Heart left ventricle (tissue), 16 donors: ENCODE measurements around the gene KANSL1. TPM values are rescaled to one million over a fixed set of nuclear protein-coding genes. Genes with fewer than 3 reads are reported as not detected.
"Not testable (repeated sequence)": the region's sequence is repeated elsewhere in the genome, so short reads cannot be mapped to it uniquely, and the experiment has no call there.

ENCODE experiments used
- ATAC-seq, 4 donors: fragments of 200-7000 bp; cut with Tn5 transposase; one replicate each; pipeline ENCODE4 v1.9.1; 2020 to 2022; ENCODE audit warnings: moderate library complexity in 4 of 4, mild to moderate bottlenecking in 3 of 4, moderate number of reproducible peaks in 1 of 4
- DNase-seq, 5 donors: peaks; one replicate each; pipeline ENCODE4 v3.0.0-alpha.2; 2020
- H3K27ac ChIP-seq, 12 donors: fragments of 200-600 bp; sonication (generic) in 4 of 12; one replicate each; pipeline versions ENCODE4 v1.5.0 to v1.8.0; 2016 to 2022; ENCODE audit warnings: mild to moderate bottlenecking in 2 of 12
- H3K27me3 ChIP-seq, 9 donors: fragments of 200-600 bp; sonication (generic) in 2 of 9; one replicate each; pipeline versions ENCODE4 v1.5.1 to v1.8.0; 2016 to 2022; ENCODE audit warnings: mild to moderate bottlenecking in 3 of 9
- H3K36me3 ChIP-seq, 9 donors: fragments of 200-600 bp; sonication (generic) in 2 of 9; one replicate each; pipeline versions ENCODE4 v1.5.0 to v1.8.0; 2018 to 2022; ENCODE audit warnings: mild to moderate bottlenecking in 2 of 9
- H3K4me1 ChIP-seq, 12 donors: fragments of 200-600 bp; sonication (generic) in 4 of 12; one replicate each; pipeline versions ENCODE4 v1.5.0 to v1.8.0; 2016 to 2022; ENCODE audit warnings: mild to moderate bottlenecking in 3 of 12
- H3K4me3 ChIP-seq, 12 donors: fragments of 200-600 bp; sonication (generic) in 4 of 12; one replicate each; pipeline versions ENCODE4 v1.5.0 to v1.8.0; 2017 to 2022; ENCODE audit warnings: mild to moderate bottlenecking in 9 of 12, moderate library complexity in 4 of 12
- H3K9me3 ChIP-seq, 12 donors: fragments of 200-600 bp; sonication (generic) in 4 of 12; one replicate each; pipeline versions ENCODE4 v1.5.0 to v1.8.0; 2016 to 2022; ENCODE audit warnings: mild to moderate bottlenecking in 1 of 12
- CTCF ChIP-seq, 12 donors: fragments of 200-600 bp; sonication (generic) in 4 of 12; IDR thresholded peaks; one replicate each; pipeline versions ENCODE4 v1.5.0 to v1.8.0; 2018 to 2022; ENCODE audit warnings: antibody characterized with exemption in 12 of 12, mild to moderate bottlenecking in 5 of 12
- POLR2A ChIP-seq, 2 donors: fragments of 450-650 bp; IDR thresholded peaks; one replicate each; pipeline ENCODE4 v1.6.1; 2017; ENCODE audit warnings: antibody characterized with exemption in 2 of 2, mild to moderate bottlenecking in 2 of 2, moderate library complexity in 2 of 2
- WGBS, 4 donors: extraction: QIAGEN DNeasy Blood & Tissue Kit in 2 of 4; methylation state at CpG; one replicate each; pipeline versions ENCODE4 v1.1.5 to v1.1.7; 2013 to 2018; 5-methylcytosine and 5-hydroxymethylcytosine counted together
- intact Hi-C, 10 donors: fragments of 100-400 bp; cut with DNase I; formaldehyde crosslinking; loops; one replicate each; pipeline versions ENCODE4 v1.11.1 to v1.14.2; 2022
- polyA plus RNA-seq, 2 donors: library from polyadenylated mRNA; stranded (reverse); fragments of 200-250 nt; gene quantifications; one replicate each; pipeline ENCODE4 v1.2.3, GENCODE V29; 2013
- total RNA-seq, 9 donors: library from RNA; depleted of rRNA in 2 of 9; stranded (reverse); fragments of >200 nt in 2 of 9; fragmentation: NEBNext Ultra II Directional in 3 of 9; extraction: Animal tissue kit (Norgen Biotek cat#: 25700) in 3 of 9; gene quantifications; one replicate each; pipeline versions ENCODE4 v1.1.0 to v1.2.4, GENCODE V29; 2016 to 2023
- donor health status: ischemic (EF 13 %, LVEDD 7.1; RV severe dilation, severe dysfunction).
- donor health status: healthy with polysubstance abuse.
- donor health status: DM: no; HTN: yes; CAD: no.
- donor health status: DM: no; HTN: no; CAD: no.
- donor health status: ischemic (EF 25% LVEDD 6.9; RV normal size, moderate dysfunction).
- donor health status: ischemic (EF 25% LVEDD 5.7; RV mildly dilated, moderate dysfunction).
- donor health status: healthy.
- donor health status: DM: yes; HTN: yes; CAD: no.
- donor health status: ischemic (EF 35%, LVEDD 5.7; RV mildly dilated, moderate dysfunction).
- donor health status: nonischemic (EF 11% LVEDD 7.7; RV severe dilation, severe dysfunction).
- donor health status: DM: yes; HTN: yes; CAD: no.
- donor health status: PGD.
- donor health status: ischemic (EF 29% LVEDD 5.4; RV normal size, mild dysfunction).
- donor health status: nonischemic (EF 23%, LVEDD 6.1; RV moderate dilation, normal function).

KANSL1 gene
- total and polyA plus RNA-seq, 11 donors = 13.7 to 57.2 (median 28.9) TPM

- peaks cover 0 to 58% (median 12%) of the 10 kb centered on the region in 9 donors for H3K36me3 ChIP-seq
- no peaks in the 10 kb centered on the region for H3K27me3 ChIP-seq
These were observed 168.2 kb downstream of the KANSL1 start for GRCh38 chr17:46025060-46025459.

DNA sequence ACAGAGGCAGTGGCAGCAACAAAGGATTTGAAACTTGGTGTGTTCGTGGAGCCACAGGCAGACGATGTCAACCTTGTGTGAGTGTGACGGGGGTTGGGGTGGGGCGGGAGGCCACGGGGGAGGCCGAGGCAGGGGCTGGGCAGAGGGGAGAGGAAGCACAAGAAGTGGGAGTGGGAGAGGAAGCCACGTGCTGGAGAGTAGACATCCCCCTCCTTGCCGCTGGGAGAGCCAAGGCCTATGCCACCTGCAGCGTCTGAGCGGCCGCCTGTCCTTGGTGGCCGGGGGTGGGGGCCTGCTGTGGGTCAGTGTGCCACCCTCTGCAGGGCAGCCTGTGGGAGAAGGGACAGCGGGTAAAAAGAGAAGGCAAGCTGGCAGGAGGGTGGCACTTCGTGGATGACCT lies 168.6 kb downstream of the KANSL1 start:
- DNase-seq = no peak
- intact Hi-C loops = loop anchor here in 1 of 10 donors (10.0 kb wide), 1 partner anchor 440 kb away; no protein-coding TSS in a partner anchor
- 78 to 83% (median 80%) methylated on average over 14 of the region's 14 CpGs for WGBS, 4 donors
- no peak overlapping the region for H3K4me3 ChIP-seq
- no peak overlapping the region for H3K27ac ChIP-seq
- TF ChIP-seq CTCF (IDR thresholded peaks at IDR 0.05) (no peak), POLR2A (IDR thresholded peaks at IDR 0.05) (no peak)
- peaks cover 0 to 53% (median 7%) of the 10 kb centered on the region in 9 donors for H3K36me3 ChIP-seq
- no peak for ATAC-seq
- no peaks in the 10 kb centered on the region for H3K9me3 ChIP-seq
- no peaks in the 10 kb centered on the region for H3K27me3 ChIP-seq
- peaks cover 0 to 39% (median 15%) of the 10 kb centered on the region in 12 donors for H3K4me1 ChIP-seq

More at GRCh38 chr17:46025060-46025459, 168.2 kb downstream of the KANSL1 start:
- peak overlapping the region in 1 of 12 donors; percentile 80 for H3K27ac ChIP-seq
- 86 to 92% (median 89%) methylated on average over 10 of the region's 10 CpGs for WGBS, 4 donors
- DNase-seq (no peak), ATAC-seq (no peak)
- no peak for TF ChIP-seq POLR2A (IDR thresholded peaks at IDR 0.05)
- TF ChIP-seq CTCF (IDR thresholded peaks at IDR 0.05) = no peak
- no peaks in the 10 kb centered on the region for H3K9me3 ChIP-seq
- peaks cover 0 to 39% (median 15%) of the 10 kb centered on the region in 12 donors for H3K4me1 ChIP-seq
- intact Hi-C loops = loop anchor here in 1 of 10 donors (10.0 kb wide), 1 partner anchor 440 kb away; no protein-coding TSS in a partner anchor
- H3K4me3 ChIP-seq = no peak overlapping the region

GRCh38 chr17:46023783-46024388 lies 169.3 kb downstream of the KANSL1 start:
- H3K27ac ChIP-seq = no peak overlapping the region

DNA sequence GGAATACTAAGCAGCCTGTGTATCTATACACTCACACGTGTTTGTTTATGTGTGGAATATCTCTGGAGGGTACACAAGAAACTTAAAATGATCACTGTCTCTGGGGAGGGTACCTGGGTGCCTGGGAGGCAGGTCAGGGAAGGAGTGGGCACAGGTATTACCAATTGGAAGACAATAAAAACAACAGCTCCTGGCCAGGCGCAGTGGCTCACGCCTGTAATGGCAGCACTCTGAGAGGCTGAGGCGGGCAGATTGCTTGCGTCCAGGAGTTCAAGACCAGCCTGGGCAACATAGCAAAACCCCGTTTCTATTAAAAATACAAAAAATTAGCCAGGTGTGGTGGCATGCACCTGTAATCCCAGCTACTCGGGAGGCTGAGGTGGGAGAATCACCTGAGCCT lies 169.9 kb downstream of the KANSL1 start:
- Histone ChIP-seq H3K4me1 (peaks cover 0 to 29% (median 11%) of the 10 kb centered on the region in 12 donors), H3K36me3 (peaks cover 0 to 41% (median 3%) of the 10 kb centered on the region in 9 donors)
- ATAC-seq, H3K27ac ChIP-seq, H3K27me3 ChIP-seq, H3K4me3 ChIP-seq, H3K9me3 ChIP-seq, DNase-seq: not testable (repeated sequence)
- intact Hi-C loops = loop anchor here in 1 of 10 donors (10.0 kb wide), 1 partner anchor 439 kb away; no protein-coding TSS in a partner anchor
- WGBS, 4 donors = 94 to 96% (median 95%) methylated on average over 7 of the region's 7 CpGs

More at GRCh38 chr17:46023783-46024388, 169.3 kb downstream of the KANSL1 start:
- 93 to 97% (median 95%) methylated on average over 23 to 24 of the region's 24 CpGs for WGBS, 4 donors
- ATAC-seq = no peak
- DNase-seq = no peak
- no peak overlapping the region for H3K4me3 ChIP-seq
- peaks cover 0 to 46% (median 5%) of the 10 kb centered on the region in 9 donors for H3K36me3 ChIP-seq
- intact Hi-C loops = loop anchor here in 1 of 10 donors (10.0 kb wide), 1 partner anchor 439 kb away; no protein-coding TSS in a partner anchor
- H3K27me3 ChIP-seq = no peaks in the 10 kb centered on the region
- TF ChIP-seq POLR2A (IDR thresholded peaks at IDR 0.05) (no peak), CTCF (IDR thresholded peaks at IDR 0.05) (no peak)
- H3K9me3 ChIP-seq = no peaks in the 10 kb centered on the region
- peaks cover 0 to 34% (median 15%) of the 10 kb centered on the region in 12 donors for H3K4me1 ChIP-seq
